ENCODE data around the gene DYNC2H1.

Gene DYNC2H1

GRCh38 chr11:103076361-103076760 lies 32.9 kb upstream of the DYNC2H1 start:
- TF ChIP-seq CTCF (IDR thresholded peaks at IDR 0.05): no peak

GRCh38 chr11:103077554-103077953 lies 31.7 kb upstream of the DYNC2H1 start:
- no peak for TF ChIP-seq CTCF (IDR thresholded peaks at IDR 0.05)

- no peak for TF ChIP-seq CTCF (IDR thresholded peaks at IDR 0.05)
Measured at GRCh38 chr11:103078710-103079109, 30.5 kb upstream of the DYNC2H1 start.

- TF ChIP-seq CTCF (IDR thresholded peaks at IDR 0.05): no peak
Measured at GRCh38 chr11:103079833-103080232, 29.4 kb upstream of the DYNC2H1 start.

GRCh38 chr11:103085758-103086365 lies 23.4 kb upstream of the DYNC2H1 start:
- TF ChIP-seq CTCF (IDR thresholded peaks at IDR 0.05): no peak

- TF ChIP-seq CTCF (IDR thresholded peaks at IDR 0.05): no peak
Measured at GRCh38 chr11:103086461-103086860, 22.8 kb upstream of the DYNC2H1 start.

- no peak for TF ChIP-seq CTCF (IDR thresholded peaks at IDR 0.05)
Measured at GRCh38 chr11:103091064-103091800, 18.0 kb upstream of the DYNC2H1 start.

Data from LNCAP (cell line).